Measurements from ENCODE around the gene SLC25A3. TPM values are rescaled to one million over a fixed set of nuclear protein-coding genes. Genes with fewer than 3 reads are reported as not detected.

Gene SLC25A3
- 716 to 733 TPM (median 726 TPM) in 3 replicates for total RNA-seq (2021)
- percentile 98 among the genes with signal in this experiment for Bru-seq, nascent RNA
- long read RNA-seq, experiment 1, full-length matches to known transcripts, result 793 of 882 reads
- long read RNA-seq, experiment 1, partial matches to known transcripts, result 57 of 882 reads
- long read RNA-seq, experiment 1, other reads (novel, unspliced or antisense), result 32 of 882 reads
- long read RNA-seq, experiment 2, full-length matches to known transcripts, result 835 of 1,203 reads
- long read RNA-seq, experiment 2, partial matches to known transcripts, result 152 of 1,203 reads
- long read RNA-seq, experiment 2, other reads (novel, unspliced or antisense), result 216 of 1,203 reads
- long read RNA-seq, experiment 3, full-length matches to known transcripts, result 2,428 of 2,518 reads
- long read RNA-seq, experiment 3, partial matches to known transcripts, result 45 of 2,518 reads
- long read RNA-seq, experiment 3, other reads (novel, unspliced or antisense), result 45 of 2,518 reads

- H3K27ac Mint-ChIP-seq, result peak within 1 kb of the TSS; percentile 99
- DNase-seq (ENCODE audit: low spot score), result peak; percentile 95
- POLR2A ChIA-PET, result interaction anchor here (0.5 to 2.0 kb wide), 13 partner anchors 10 to 208 kb away, joined by 3 to 8 read pairs (median 3); partner anchors contain the start of genes APAF1, IKBIP and TMPO
- H3K9me3 Mint-ChIP-seq, result no peaks in the 10 kb centered on the region
- H3K27me3 Mint-ChIP-seq (ENCODE audit: low read depth), result no peaks in the 10 kb centered on the region
- CTCF ChIA-PET, result interaction anchor here (0.6 to 2.5 kb wide), 13 partner anchors 20 to 1606 kb away, joined by 3 to 20 read pairs (median 4); no protein-coding TSS in a partner anchor
- peaks cover 22% of the 10 kb centered on the region for H3K4me1 Mint-ChIP-seq
- peak; percentile 97 for ATAC-seq
- H3K36me3 Mint-ChIP-seq, result peaks cover 43% of the 10 kb centered on the region
- H3K4me3 Mint-ChIP-seq, result peak within 1 kb of the TSS; percentile 98
- TF ChIP-seq HMGXB4 (CRISPR knock-in tag; IDR thresholded peaks at IDR 0.05), result peak; percentile 24; the same call in 1 of the 2 replicates
- no peak for TF ChIP-seq EMX1 (CRISPR knock-in tag; IDR thresholded peaks at IDR 0.05)
- no peak for TF ChIP-seq MXD4 (CRISPR knock-in tag; IDR thresholded peaks at IDR 0.05; ENCODE audit: borderline replicate concordance)
- peak; percentile 74; the same call in 1 of the 2 replicates for TF ChIP-seq MYBL2 (CRISPR knock-in tag; IDR thresholded peaks at IDR 0.05)
- TF ChIP-seq NFATC4 (CRISPR knock-in tag; IDR thresholded peaks at IDR 0.05), result no peak
- peak; percentile 44; the same call in 1 of the 2 replicates for TF ChIP-seq ATF1 (CRISPR knock-in tag; IDR thresholded peaks at IDR 0.05)
- peak; percentile 88; the same call in 1 of the 2 replicates for TF ChIP-seq ESRRA (CRISPR knock-in tag; IDR thresholded peaks at IDR 0.05; ENCODE audit: borderline replicate concordance)
- TF ChIP-seq FOXK1 (CRISPR knock-in tag; IDR thresholded peaks at IDR 0.05), result peak; percentile 90
- TF ChIP-seq USF1 (CRISPR knock-in tag; IDR thresholded peaks at IDR 0.05), result 0 out of 2 replicates have a peak, but pooled peaks have one; percentile 50
- TF ChIP-seq E2F4 (CRISPR knock-in tag; IDR thresholded peaks at IDR 0.05; ENCODE audit: borderline replicate concordance, low read depth), result peak; percentile 26; the same call in 1 of the 2 replicates
- TF ChIP-seq NFE2L1 (CRISPR knock-in tag; IDR thresholded peaks at IDR 0.05), result peak; percentile 78; the same call in 1 of the 2 replicates
- 0 out of 2 replicates have a peak, but pooled peaks have one; percentile 50 for TF ChIP-seq ARID4B (CRISPR knock-in tag; IDR thresholded peaks at IDR 0.05; ENCODE audit: borderline replicate concordance)
- no peak for TF ChIP-seq ATF6 (CRISPR knock-in tag; IDR thresholded peaks at IDR 0.05)
- peak; percentile 69; the same call in 1 of the 2 replicates for TF ChIP-seq MAX (CRISPR knock-in tag; IDR thresholded peaks at IDR 0.05)
- peak; percentile 42; the same call in 1 of the 2 replicates for TF ChIP-seq TEAD1 (CRISPR knock-in tag; IDR thresholded peaks at IDR 0.05)
- 0 out of 2 replicates have a peak, but pooled peaks have one; percentile 39 for TF ChIP-seq SMAD4 (CRISPR knock-in tag; IDR thresholded peaks at IDR 0.05)
- TF ChIP-seq ETV6 (CRISPR knock-in tag; IDR thresholded peaks at IDR 0.05), result peak; percentile 44
- peak; percentile 66; the same call in 1 of the 2 replicates for TF ChIP-seq GABPB1 (CRISPR knock-in tag; IDR thresholded peaks at IDR 0.05)
- 0 out of 2 replicates have a peak, but pooled peaks have one; percentile 57 for TF ChIP-seq SMAD3 (CRISPR knock-in tag; IDR thresholded peaks at IDR 0.05; ENCODE audit: borderline replicate concordance)
- TF ChIP-seq FOXP4 (CRISPR knock-in tag; IDR thresholded peaks at IDR 0.05), result peak; percentile 26
- no peak for TF ChIP-seq ZNF416 (CRISPR knock-in tag; IDR thresholded peaks at IDR 0.05)
Observed at GRCh38 chr12:98593351-98594049, at the start of gene SLC25A3. SLC25A3 (plus strand) TSS chr12:98593686; CDS start chr12:98593979, 293 bp downstream.
